ENCODE data around the gene SLC24A5.

The SLC24A5 gene

GRCh38 chr15:48096355-48096786 is 24.4 kb upstream of the SLC24A5 start:
- no peak for DNase-seq (ENCODE audit: extremely low read depth, low read depth)
- TF ChIP-seq CTCF (IDR thresholded peaks at IDR 0.05; ENCODE audit: low read depth, low read length), result no peak

- no peak for DNase-seq (ENCODE audit: extremely low read depth, low read depth)
- no peak for TF ChIP-seq CTCF (IDR thresholded peaks at IDR 0.05; ENCODE audit: low read depth, low read length)
Measured at GRCh38 chr15:48096813-48097212, 24.0 kb upstream of the SLC24A5 start.

- no peak for DNase-seq (ENCODE audit: extremely low read depth, low read depth)
- no peak for TF ChIP-seq CTCF (IDR thresholded peaks at IDR 0.05; ENCODE audit: low read depth, low read length)
Measured at GRCh38 chr15:48097264-48097663, 23.5 kb upstream of the SLC24A5 start.

GRCh38 chr15:48101376-48101961 is 19.3 kb upstream of the SLC24A5 start:
- no peak for DNase-seq (ENCODE audit: extremely low read depth, low read depth)
- TF ChIP-seq CTCF (IDR thresholded peaks at IDR 0.05; ENCODE audit: low read depth, low read length), result no peak

- TF ChIP-seq CTCF (IDR thresholded peaks at IDR 0.05; ENCODE audit: low read depth, low read length), result no peak
- no peak for DNase-seq (ENCODE audit: extremely low read depth, low read depth)
Measured at GRCh38 chr15:48102167-48102566, 18.6 kb upstream of the SLC24A5 start.

GRCh38 chr15:48103647-48104046 is 17.1 kb upstream of the SLC24A5 start:
- TF ChIP-seq CTCF (IDR thresholded peaks at IDR 0.05; ENCODE audit: low read depth, low read length), result no peak

GRCh38 chr15:48105936-48106335 is 14.9 kb upstream of the SLC24A5 start:
- no peak for DNase-seq (ENCODE audit: extremely low read depth, low read depth)
- no peak for TF ChIP-seq CTCF (IDR thresholded peaks at IDR 0.05; ENCODE audit: low read depth, low read length)

More at GRCh38 chr15:48103647-48104046, 17.1 kb upstream of the SLC24A5 start:
- DNase-seq (ENCODE audit: extremely low read depth, low read depth), result no peak

Measured in AG09319 (cell line).